Type B pancreatic cell (in vitro differentiated cells): ENCODE measurements around the gene MX1. TPM values are rescaled to one million over a fixed set of nuclear protein-coding genes. Genes with fewer than 3 reads are reported as not detected.

Experiments used
- DNase-seq: peaks from one replicate; pipeline ENCODE4 v3.0.0; 2021; ENCODE audit warnings: mixed read lengths; ENCODE audit not compliant: unreplicated experiment; ENCODE audit errors: extremely low spot score
- H3K27ac Mint-ChIP-seq: 2 replicates; pipeline ENCODE4 v1.8.0; 2021; ENCODE audit warnings: mild to moderate bottlenecking, mixed read lengths
- H3K27me3 Mint-ChIP-seq: 2 replicates; pipeline ENCODE4 v1.8.0; 2021; ENCODE audit warnings: mixed read lengths
- H3K36me3 Mint-ChIP-seq: 2 replicates; pipeline ENCODE4 v1.8.0; 2021; ENCODE audit warnings: mixed read lengths
- H3K4me1 Mint-ChIP-seq: one replicate; pipeline ENCODE4 v1.8.0; 2021; ENCODE audit warnings: mixed read lengths; ENCODE audit not compliant: unreplicated experiment
- H3K4me3 Mint-ChIP-seq: 2 replicates; pipeline ENCODE4 v1.8.0; 2021; ENCODE audit warnings: mild to moderate bottlenecking, mixed read lengths
- H3K9me3 Mint-ChIP-seq: 2 replicates; pipeline ENCODE4 v1.8.0; 2021; ENCODE audit warnings: mixed read lengths
- CTCF ChIP-seq: fragments of 200-600 bp; sonication (generic); conservative IDR thresholded peaks from 2 replicates; pipeline ENCODE4 v1.5.0; 2021; ENCODE audit warnings: antibody characterized with exemption, mild to moderate bottlenecking
- total RNA-seq: library from RNA; stranded (reverse); gene quantifications from 2 replicates; pipeline ENCODE4 v1.2.1, GENCODE V29; 2021; ENCODE audit warnings: low replicate concordance

The MX1 gene
- total RNA-seq, 1 donor from 2014 or later: 9.8 TPM

DNA sequence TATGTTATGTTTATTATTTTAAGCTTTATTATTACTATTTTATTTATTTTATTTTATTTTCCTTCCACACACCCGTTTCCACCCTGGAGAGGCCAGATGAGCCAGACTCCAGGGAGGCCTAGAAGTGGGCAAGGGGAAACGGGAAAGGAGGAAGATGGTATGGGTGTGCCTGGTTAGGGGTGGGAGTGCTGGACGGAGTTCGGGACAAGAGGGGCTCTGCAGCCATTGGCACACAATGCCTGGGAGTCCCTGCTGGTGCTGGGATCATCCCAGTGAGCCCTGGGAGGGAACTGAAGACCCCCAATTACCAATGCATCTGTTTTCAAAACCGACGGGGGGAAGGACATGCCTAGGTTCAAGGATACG, 468 bp upstream of the MX1 start:
- peaks cover 31% of the 10 kb centered on the region for H3K27me3 Mint-ChIP-seq
- H3K4me3 Mint-ChIP-seq: peak overlapping the region; percentile 83
- DNase-seq: no peak
- no peaks in the 10 kb centered on the region for H3K36me3 Mint-ChIP-seq
- peak overlapping the region; percentile 26 for H3K27ac Mint-ChIP-seq
- TF ChIP-seq CTCF: no peak
- peaks cover 7% of the 10 kb centered on the region for H3K4me1 Mint-ChIP-seq
- no peaks in the 10 kb centered on the region for H3K9me3 Mint-ChIP-seq

DNA sequence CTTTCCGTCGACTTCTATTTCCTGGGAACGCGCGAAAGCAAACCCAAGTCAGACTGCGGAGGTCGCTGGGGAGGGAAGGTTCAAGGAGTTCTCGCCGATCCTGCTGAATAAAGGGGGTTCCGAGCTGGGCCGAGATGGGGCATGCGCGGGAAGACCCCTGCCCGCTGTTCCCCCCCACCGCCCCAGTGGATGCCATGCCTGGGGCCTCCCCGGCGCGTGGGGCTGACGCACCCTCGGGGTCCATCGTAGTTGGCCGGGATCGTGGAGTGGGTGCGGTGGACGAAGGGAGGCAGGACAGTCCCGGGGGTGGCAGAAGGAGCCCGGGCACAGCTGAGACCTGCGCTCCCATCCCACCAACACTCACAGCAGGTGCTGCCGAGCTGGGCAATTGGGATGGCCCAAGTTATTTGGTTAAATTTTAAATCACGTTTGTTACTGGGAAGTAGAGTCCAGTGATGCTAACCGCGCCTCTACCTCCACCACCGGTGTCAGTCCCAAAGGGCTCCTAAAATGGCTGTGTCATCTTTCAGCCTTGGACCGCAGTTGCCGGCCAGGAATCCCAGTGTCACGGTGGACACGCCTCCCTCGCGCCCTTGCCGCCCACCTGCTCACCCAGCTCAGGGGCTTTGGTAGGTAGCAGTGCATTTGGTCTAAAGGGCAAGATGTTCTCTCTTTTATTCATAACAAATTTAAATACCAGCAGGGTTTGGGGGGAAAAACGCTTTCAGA, 801 bp downstream of the MX1 start:
- Mint-ChIP-seq H3K27me3 (peaks cover 31% of the 10 kb centered on the region), H3K4me3 (peak overlapping the region; percentile 83)
- DNase-seq: no peak

GRCh38 chr21:41427556-41427955, 1.5 kb downstream of the MX1 start:
- Mint-ChIP-seq H3K27me3 (peaks cover 31% of the 10 kb centered on the region), H3K4me3 (no peak overlapping the region), H3K4me1 (no peaks in the 10 kb centered on the region)

More for the DNA sequence above, 801 bp downstream of the MX1 start:
- Mint-ChIP-seq H3K36me3 (no peaks in the 10 kb centered on the region), H3K27ac (no peak overlapping the region), H3K9me3 (no peaks in the 10 kb centered on the region), H3K4me1 (no peaks in the 10 kb centered on the region)
- TF ChIP-seq CTCF: no peak

DNA sequence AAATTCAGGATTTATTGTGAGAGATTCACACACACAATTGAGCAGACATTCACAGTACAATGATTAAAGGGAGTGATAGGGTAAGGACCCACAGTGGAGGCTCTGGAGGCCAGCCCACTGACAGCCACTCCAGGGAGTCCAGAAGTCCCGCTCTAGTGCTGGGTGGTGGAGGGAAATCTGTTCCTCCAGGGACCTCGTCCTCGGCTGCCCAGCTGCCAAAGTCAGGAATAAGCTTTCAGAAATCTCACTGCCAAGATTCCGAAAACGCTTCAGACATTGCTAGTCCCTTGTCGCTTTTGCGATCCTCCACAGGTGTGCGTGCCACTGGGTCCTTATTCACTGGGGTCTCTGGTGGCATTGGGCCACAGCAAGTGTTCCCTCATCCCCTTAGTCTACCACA, 2.3 kb downstream of the MX1 start:
- H3K27ac Mint-ChIP-seq: no peak overlapping the region
- H3K4me1 Mint-ChIP-seq: no peaks in the 10 kb centered on the region
- H3K36me3 Mint-ChIP-seq: no peaks in the 10 kb centered on the region
- no peak overlapping the region for H3K4me3 Mint-ChIP-seq
- no peak for TF ChIP-seq CTCF
- no peaks in the 10 kb centered on the region for H3K9me3 Mint-ChIP-seq
- no peak for DNase-seq
- H3K27me3 Mint-ChIP-seq: peaks cover 31% of the 10 kb centered on the region

More at GRCh38 chr21:41427556-41427955, 1.5 kb downstream of the MX1 start:
- Mint-ChIP-seq H3K9me3 (no peaks in the 10 kb centered on the region), H3K36me3 (no peaks in the 10 kb centered on the region), H3K27ac (no peak overlapping the region)
- no peak for TF ChIP-seq CTCF
- no peak for DNase-seq

DNA sequence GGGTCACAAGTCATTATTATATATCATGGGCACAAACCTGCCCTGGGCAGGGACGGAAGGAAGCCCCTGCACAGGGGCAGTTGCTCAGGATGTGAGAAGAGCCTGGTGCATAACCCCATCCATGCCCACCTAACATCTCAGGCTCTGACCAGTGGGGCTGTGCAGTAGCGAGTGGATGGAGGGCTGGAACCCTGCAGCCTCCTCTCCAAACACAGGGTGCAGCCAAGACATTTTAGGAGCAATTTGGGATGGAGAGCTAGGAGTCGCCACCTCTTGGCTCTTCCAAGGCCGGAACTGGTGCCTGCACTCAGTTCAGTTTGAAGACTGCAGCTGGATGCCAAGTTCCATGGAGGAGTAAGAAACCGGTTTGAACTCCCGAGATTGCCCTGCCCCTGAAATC, 2.8 kb downstream of the MX1 start:
- no peaks in the 10 kb centered on the region for H3K4me1 Mint-ChIP-seq
- DNase-seq: no peak
- H3K27me3 Mint-ChIP-seq: peaks cover 31% of the 10 kb centered on the region
- no peak for TF ChIP-seq CTCF
- no peak overlapping the region for H3K4me3 Mint-ChIP-seq
- H3K27ac Mint-ChIP-seq: no peak overlapping the region
- H3K36me3 Mint-ChIP-seq: no peaks in the 10 kb centered on the region
- no peaks in the 10 kb centered on the region for H3K9me3 Mint-ChIP-seq
